Kidney (tissue), 14 donors: Measurements from ENCODE around the gene TXLNG. TPM values are rescaled to one million over a fixed set of nuclear protein-coding genes. Genes with fewer than 3 reads are reported as not detected.
A peak's percentile ranks its signal among the peaks of the same experiment; 100 is the strongest.

ENCODE experiments used
- DNase-seq, 5 donors: peaks; one replicate each; pipeline ENCODE4 v3.0.0-alpha.2; 2013 to 2020
- FAIRE-seq: peaks from 2 replicates; lab custom pipeline; 2012; peaks lifted over from hg19 to GRCh38; lab: Jason Lieb, UNC
- H3K27ac ChIP-seq, 2 donors: one replicate each; pipeline ENCODE4 v1.7.0; 2013; ENCODE audit warnings: low read depth in 2 of 2, low read length in 2 of 2, inconsistent platforms in 1 of 2
- H3K27me3 ChIP-seq: one replicate; pipeline ENCODE4 v1.7.1; 2013; ENCODE audit warnings: low read length, inconsistent platforms; ENCODE audit not compliant: control insufficient read depth, insufficient read depth
- H3K36me3 ChIP-seq, 3 donors: one replicate each; pipeline versions ENCODE4 v1.7.0 to v1.7.1; 2013; ENCODE audit warnings: low read length in 3 of 3, control low read depth in 1 of 3, inconsistent platforms in 1 of 3; ENCODE audit not compliant: insufficient read depth in 3 of 3, control insufficient read depth in 2 of 3
- H3K4me1 ChIP-seq, 3 donors: one replicate each; pipeline versions ENCODE4 v1.7.0 to v1.7.1; 2013; ENCODE audit warnings: low read length in 3 of 3, inconsistent platforms in 1 of 3, low read depth in 1 of 3; ENCODE audit not compliant: control insufficient read depth in 2 of 3, insufficient read depth in 2 of 3
- H3K4me3 ChIP-seq, 3 donors: one replicate each; pipeline versions ENCODE4 v1.7.0 to v1.8.1; 2013; ENCODE audit warnings: low read length in 3 of 3, control low read depth in 1 of 3, inconsistent platforms in 1 of 3
- H3K9ac ChIP-seq, 3 donors: one replicate each; pipeline versions ENCODE4 v1.7.0 to v1.7.1; 2013; ENCODE audit warnings: low read length in 3 of 3, control low read depth in 1 of 3, inconsistent platforms in 1 of 3
- H3K9me3 ChIP-seq, 3 donors: one replicate each; pipeline versions ENCODE4 v1.7.0 to v1.7.1; 2013; ENCODE audit warnings: low read length in 3 of 3, control low read depth in 1 of 3, inconsistent platforms in 1 of 3; ENCODE audit not compliant: control insufficient read depth in 2 of 3, insufficient read depth in 1 of 3
- CTCF ChIP-seq: IDR thresholded peaks from 3 replicates; pipeline ENCODE4 v1.5.1; 2012; ENCODE audit warnings: mild to moderate bottlenecking, moderate library complexity, borderline replicate concordance; ENCODE audit not compliant: insufficient read depth; ENCODE audit errors: extremely low read depth
- intact Hi-C: fragments of 100-400 bp; cut with DNase I; formaldehyde crosslinking; loops from one replicate; pipeline ENCODE4 v1.11.1; 2022
- polyA plus RNA-seq: library from polyadenylated mRNA; stranded (reverse); fragments of 350-450 nt; fragmentation: Illumina TruSeq; extraction: RNeasy Lipid Tissue Mini Kit (QIAGEN cat#74804); gene quantifications from one replicate; pipeline ENCODE4 v1.2.3, GENCODE V29; 2014; ENCODE audit warnings: low read depth, low replicate concordance; ENCODE audit not compliant: insufficient read depth
- total RNA-seq: library from RNA; stranded (reverse); fragmentation: NEBNext Ultra II Directional; extraction: Animal tissue kit (Norgen Biotek cat#: 25700); gene quantifications from one replicate; pipeline ENCODE4 v1.2.1, GENCODE V29; 2021
- donor health status: control.
- donor health status: control.
- donor health status: control.
- donor health status: control.
- donor health status: control.
- donor health status: DM: yes; HTN: yes; CAD: no.
- donor health status: Normal renal cell carcinoma (clear cell type).

TXLNG gene
- total and polyA plus RNA-seq, 2 donors from 2014 or later, result 5.9 to 12.3 TPM

GRCh38 chrX:16862829-16863228, 76.6 kb downstream of the TXLNG start:
- intact Hi-C loops, result no loop called here
- Histone ChIP-seq H3K4me1 (no peaks in the 10 kb centered on the region), H3K9ac (no peak overlapping the region), H3K36me3 (peaks cover 0 to 8% (median 0%) of the 10 kb centered on the region in 3 donors), H3K9me3 (no peaks in the 10 kb centered on the region), H3K27ac (no peak overlapping the region), H3K4me3 (no peak overlapping the region), H3K27me3 (peaks cover 25% of the 10 kb centered on the region)
- no peak for TF ChIP-seq CTCF
- no peak for DNase-seq
- no peak for FAIRE-seq

- H3K27me3 ChIP-seq, result peaks cover 21% of the 10 kb centered on the region
- H3K4me3 ChIP-seq, result no peak overlapping the region
These were observed 81.7 kb downstream of the TXLNG start for GRCh38 chrX:16867947-16868346.

GRCh38 chrX:16868920-16869319, 82.7 kb downstream of the TXLNG start:
- Histone ChIP-seq H3K36me3 (no peaks in the 10 kb centered on the region), H3K4me3 (peak overlapping the region; percentile 64 to 78 (median 77)), H3K9me3 (no peaks in the 10 kb centered on the region), H3K27ac (no peak overlapping the region), H3K27me3 (peaks cover 23% of the 10 kb centered on the region), H3K9ac (peak overlapping the region in 2 of 3 donors; percentile 65 to 79), H3K4me1 (peaks cover 0 to 3% (median 0%) of the 10 kb centered on the region in 3 donors)
- no peak for TF ChIP-seq CTCF
- intact Hi-C loops, result no loop called here
- DNase-seq, result no peak
- no peak for FAIRE-seq

More at GRCh38 chrX:16867947-16868346, 81.7 kb downstream of the TXLNG start:
- Histone ChIP-seq H3K27ac (no peak overlapping the region), H3K9me3 (no peaks in the 10 kb centered on the region), H3K36me3 (no peaks in the 10 kb centered on the region), H3K4me1 (peaks cover 0 to 3% (median 0%) of the 10 kb centered on the region in 3 donors), H3K9ac (no peak overlapping the region)
- intact Hi-C loops, result no loop called here
- FAIRE-seq (no peak), DNase-seq (no peak)
- no peak for TF ChIP-seq CTCF
